OCI-LY3 (cell line): ENCODE measurements around the gene LRRC26.

ENCODE experiments used
- H2AFZ ChIP-seq: fragments of 200-600, 300-600 bp; shearing (Covaris generic); 2 replicates; pipeline ENCODE4 v1.6.0; 2014; ENCODE audit warnings: antibody characterized with exemption, low read depth, low read length
- H3K27ac ChIP-seq: fragments of 200-600, 300-600 bp; sonication (generic); 2 replicates; pipeline ENCODE4 v1.5.1; 2014; ENCODE audit warnings: mild to moderate bottlenecking, low read length, moderate library complexity, mixed read lengths
- H3K27me3 ChIP-seq: fragments of 200-600, 300-600 bp; sonication (generic); 2 replicates; pipeline ENCODE4 v1.6.1; 2014; ENCODE audit warnings: low read depth, low read length, mixed read lengths
- H3K36me3 ChIP-seq: fragments of 200-600, 300-600 bp; sonication (generic); replicated peaks from 2 replicates; pipeline ENCODE3; 2014; ENCODE audit warnings: low read depth, low read length, mixed read lengths
- H3K4me1 ChIP-seq: fragments of 300-600, 200-600 bp; sonication (generic); 2 replicates; pipeline ENCODE4 v1.6.1; 2014; ENCODE audit warnings: low read length, mixed read lengths
- H3K4me2 ChIP-seq: fragments of 200-600, 300-600 bp; sonication (generic); 2 replicates; pipeline ENCODE4 v1.6.1; 2014; ENCODE audit warnings: low read length, mixed read lengths
- H3K4me3 ChIP-seq: fragments of 300-600, 200-600 bp; sonication (generic); 2 replicates; pipeline ENCODE4 v1.5.1; 2014; ENCODE audit warnings: antibody characterized with exemption, mild to moderate bottlenecking, low read length, moderate library complexity
- H3K79me2 ChIP-seq: fragments of 300-600, 200-600 bp; shearing (Covaris generic); 2 replicates; pipeline ENCODE4 v1.6.1; 2014; ENCODE audit warnings: mild to moderate bottlenecking, low read length, mixed read lengths
- H3K9ac ChIP-seq: fragments of 300-600, 200-600 bp; shearing (Covaris generic); 2 replicates; pipeline ENCODE4 v1.6.0; 2014; ENCODE audit warnings: mild to moderate bottlenecking, low read length, moderate library complexity
- H3K9me3 ChIP-seq: fragments of 200-600, 300-600 bp; shearing (Covaris generic); 2 replicates; pipeline ENCODE4 v1.6.1; 2014; ENCODE audit warnings: low read length, mixed read lengths; ENCODE audit not compliant: insufficient read depth
- H4K20me1 ChIP-seq: fragments of 200-600, 300-600 bp; sonication (generic); 2 replicates; pipeline ENCODE4 v1.6.1; 2016; ENCODE audit warnings: low read length, mixed read lengths; ENCODE audit not compliant: insufficient read depth
- CTCF ChIP-seq: fragments of 200-600, 300-600 bp; sonication (generic); IDR thresholded peaks from 2 replicates; pipeline ENCODE4 v1.5.1; 2014; ENCODE audit warnings: antibody characterized with exemption, low read length, low read depth
- EZH2phosphoT487 ChIP-seq: fragments of 200-600 bp; shearing (Covaris generic); IDR thresholded peaks from 2 replicates; pipeline ENCODE4 v1.6.1; 2018; ENCODE audit warnings: antibody characterized with exemption, mixed run types, low read depth

LRRC26 gene

GRCh38 chr9:137160716-137161557 lies 8.9 kb downstream of the LRRC26 start:
- 0 out of 2 replicates have a peak, but pooled peaks cover 6% of the 10 kb centered on the region for H3K27me3 ChIP-seq
- no peak for TF ChIP-seq CTCF
- TF ChIP-seq EZH2phosphoT487 = no peak

GRCh38 chr9:137160054-137160425 lies 9.8 kb downstream of the LRRC26 start:
- H3K9ac ChIP-seq = no peak overlapping the region
- H3K4me3 ChIP-seq = no peak overlapping the region
- H3K4me1 ChIP-seq = peaks cover 19% of the 10 kb centered on the region

More at GRCh38 chr9:137160716-137161557, 8.9 kb downstream of the LRRC26 start:
- H4K20me1 ChIP-seq = no peaks in the 10 kb centered on the region
- no peak overlapping the region for H2AFZ ChIP-seq
- no peaks in the 10 kb centered on the region for H3K79me2 ChIP-seq
- no peaks in the 10 kb centered on the region for H3K36me3 ChIP-seq
- no peak overlapping the region for H3K4me2 ChIP-seq
- peaks cover 19% of the 10 kb centered on the region for H3K4me1 ChIP-seq
- no peak overlapping the region for H3K9ac ChIP-seq
- no peak overlapping the region for H3K4me3 ChIP-seq
- H3K27ac ChIP-seq = no peak overlapping the region
- H3K9me3 ChIP-seq = no peaks in the 10 kb centered on the region

GRCh38 chr9:137159105-137160053 lies 10.5 kb downstream of the LRRC26 start:
- Histone ChIP-seq H3K27me3 (0 out of 2 replicates have a peak, but pooled peaks cover 6% of the 10 kb centered on the region), H3K4me1 (peaks cover 19% of the 10 kb centered on the region), H3K4me2 (peak overlapping the region; percentile 56), H3K36me3 (no peaks in the 10 kb centered on the region), H3K4me3 (peak overlapping the region; percentile 13; the same call in 1 of the 2 replicates), H3K9ac (peak overlapping the region; percentile 17; the same call in 1 of the 2 replicates), H3K79me2 (no peaks in the 10 kb centered on the region), H2AFZ (no peak overlapping the region; the same call in 1 of the 2 replicates), H4K20me1 (no peaks in the 10 kb centered on the region), H3K9me3 (no peaks in the 10 kb centered on the region), H3K27ac (no peak overlapping the region)
- no peak for TF ChIP-seq EZH2phosphoT487
- TF ChIP-seq CTCF = no peak

More at GRCh38 chr9:137160054-137160425, 9.8 kb downstream of the LRRC26 start:
- Histone ChIP-seq H4K20me1 (no peaks in the 10 kb centered on the region), H3K4me2 (no peak overlapping the region), H3K27me3 (0 out of 2 replicates have a peak, but pooled peaks cover 6% of the 10 kb centered on the region), H3K36me3 (no peaks in the 10 kb centered on the region), H2AFZ (no peak overlapping the region), H3K79me2 (no peaks in the 10 kb centered on the region), H3K9me3 (no peaks in the 10 kb centered on the region), H3K27ac (no peak overlapping the region)
- TF ChIP-seq CTCF (no peak), EZH2phosphoT487 (no peak)
